ENCODE data around the gene STAT5B. TPM values are rescaled to one million over a fixed set of nuclear protein-coding genes. Genes with fewer than 3 reads are reported as not detected.

STAT5B gene
- total and polyA plus RNA-seq, 2 of the 13 experiments (the other 11 are each of a cell fraction or from before 2014, with no cell fraction given) = 21.0 to 42.8 TPM

- TF ChIP-seq ZNF274 (CRISPR knock-in tag; IDR thresholded peaks at IDR 0.05) (0 out of 2 replicates have a peak, but pooled peaks have one; percentile 43), ZGPAT (CRISPR knock-in tag; IDR thresholded peaks at IDR 0.05) (no peak; the same call in 1 of the 2 replicates), NONO (IDR thresholded peaks at IDR 0.05) (no peak), NONO (CRISPR knock-in tag; conservative IDR thresholded peaks at IDR 0.05) (0 out of 2 replicates have a peak, but pooled peaks have one; percentile 44), ZNF547 (CRISPR knock-in tag; IDR thresholded peaks at IDR 0.05) (peak; percentile 61; the same call in 1 of the 2 replicates), ZNF296 (CRISPR knock-in tag; conservative IDR thresholded peaks at IDR 0.05) (no peak), HDAC1 (CRISPR knock-in tag; IDR thresholded peaks at IDR 0.05) (peak; percentile 36; the same call in 1 of the 2 replicates), HNRNPLL (IDR thresholded peaks at IDR 0.05; ENCODE audit: low read depth, low read length, poor library complexity, severe bottlenecking) (peak; percentile 35)
Measured at GRCh38 chr17:42180922-42181850, 95.0 kb downstream of the STAT5B start, which contains the start of gene KCNH4 (continued).

GRCh38 chr17:42180411-42180921, 95.7 kb downstream of the STAT5B start:
- H3K4me3 ChIP-seq (replicated peaks in 1 of 3; ENCODE audit: insufficient read depth in 1 of 3, low read depth in 2 of 3, low read length in 3 of 3) = peak overlapping the region; percentile 45 to 66 (median 47); a peak in 4 of 6 replicates
- FAIRE-seq (no peak), DNase-seq (ENCODE audit: low spot score) (no peak), ATAC-seq (0 out of 3 replicates have a peak, but pooled peaks have one; percentile 3)
- no peaks in the 10 kb centered on the region for H3K79me2 ChIP-seq (ENCODE audit: insufficient read depth, low read length)
- peaks cover 5% of the 10 kb centered on the region for H4K20me1 ChIP-seq (ENCODE audit: insufficient read depth, low read length)
- peaks cover 0 to 18% of the 10 kb centered on the region in 2 experiments; a peak in 4 of 5 replicates for H3K27me3 ChIP-seq (ENCODE audit: control insufficient read depth in 1 of 2, insufficient read depth in 2 of 2, low read length in 2 of 2)
- 6% methylated on average over 28 of the region's 33 CpGs for WGBS (ENCODE audit: low lambda C conversion rate)
- ChIA-PET POLR2A (interaction anchor here (1.1 to 3.6 kb wide), 5 partner anchors 8 to 68 kb away, joined by 4 to 19 read pairs (median 6); partner anchors contain the start of gene GHDC), CTCF (ENCODE audit: low intra/inter-chr PET ratio, low total read pairs) (interaction anchor here (0.8 kb wide), 1 partner anchor 62 kb away, joined by 3 read pairs; no protein-coding TSS in a partner anchor)
- H3K36me3 ChIP-seq (replicated peaks in 1 of 2; ENCODE audit: control insufficient read depth in 1 of 2, insufficient read depth in 2 of 2, low read length in 2 of 2) = no peaks in the 10 kb centered on the region
- intact Hi-C loops (cut with micrococcal nuclease; ENCODE audit: unreplicated experiment) = loop anchor here (10.0 kb wide), 1 partner anchor 64 kb away; no protein-coding TSS in a partner anchor
- no peak overlapping the region for H3K27ac ChIP-seq (ENCODE audit: extremely low read length, insufficient read depth, low read length)
- no peak overlapping the region for H3K9ac ChIP-seq (ENCODE audit: insufficient read depth, low read depth, low read length)
- no peaks in the 10 kb centered on the region for H3K9me3 ChIP-seq (ENCODE audit: low read length)
- H3K4me2 ChIP-seq (ENCODE audit: low read depth, low read length) = peak overlapping the region; percentile 70
- in situ Hi-C loops (cut with HindIII; ENCODE audit: extremely low pct_ligation_motif_present, low pct_unique_long_range_greater_than_20kb) = no loop called here
- H3K4me1 ChIP-seq (ENCODE audit: insufficient read depth, low read length) = peaks cover 60% of the 10 kb centered on the region
- H2AFZ ChIP-seq (ENCODE audit: low read length) = no peak overlapping the region
- BruUV-seq (replicated peaks) = no TSS peak
- TF ChIP-seq NFYC (CRISPR knock-in tag; IDR thresholded peaks at IDR 0.05) (no peak), SRY (CRISPR knock-in tag; IDR thresholded peaks at IDR 0.05) (no peak), RFX5 (IDR thresholded peaks at IDR 0.05; ENCODE audit: low read depth, low read length) (no peak), ERF (CRISPR knock-in tag; IDR thresholded peaks at IDR 0.05) (no peak), ZNF512 (CRISPR knock-in tag; IDR thresholded peaks at IDR 0.05) (no peak), KMT2A (CRISPR knock-in tag; IDR thresholded peaks at IDR 0.05) (no peak), ZFP36 (IDR thresholded peaks at IDR 0.05; ENCODE audit: borderline replicate concordance, low read depth, low read length, partially characterized antibody) (no peak)
- TF ChIP-seq, protein P1, sequence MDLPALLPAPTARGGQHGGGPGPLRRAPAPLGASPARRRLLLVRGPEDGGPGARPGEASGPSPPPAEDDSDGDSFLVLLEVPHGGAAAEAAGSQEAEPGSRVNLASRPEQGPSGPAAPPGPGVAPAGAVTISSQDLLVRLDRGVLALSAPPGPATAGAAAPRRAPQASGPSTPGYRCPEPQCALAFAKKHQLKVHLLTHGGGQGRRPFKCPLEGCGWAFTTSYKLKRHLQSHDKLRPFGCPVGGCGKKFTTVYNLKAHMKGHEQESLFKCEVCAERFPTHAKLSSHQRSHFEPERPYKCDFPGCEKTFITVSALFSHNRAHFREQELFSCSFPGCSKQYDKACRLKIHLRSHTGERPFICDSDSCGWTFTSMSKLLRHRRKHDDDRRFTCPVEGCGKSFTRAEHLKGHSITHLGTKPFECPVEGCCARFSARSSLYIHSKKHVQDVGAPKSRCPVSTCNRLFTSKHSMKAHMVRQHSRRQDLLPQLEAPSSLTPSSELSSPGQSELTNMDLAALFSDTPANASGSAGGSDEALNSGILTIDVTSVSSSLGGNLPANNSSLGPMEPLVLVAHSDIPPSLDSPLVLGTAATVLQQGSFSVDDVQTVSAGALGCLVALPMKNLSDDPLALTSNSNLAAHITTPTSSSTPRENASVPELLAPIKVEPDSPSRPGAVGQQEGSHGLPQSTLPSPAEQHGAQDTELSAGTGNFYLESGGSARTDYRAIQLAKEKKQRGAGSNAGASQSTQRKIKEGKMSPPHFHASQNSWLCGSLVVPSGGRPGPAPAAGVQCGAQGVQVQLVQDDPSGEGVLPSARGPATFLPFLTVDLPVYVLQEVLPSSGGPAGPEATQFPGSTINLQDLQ (CRISPR knock-in tag; IDR thresholded peaks at IDR 0.05) = no peak
